Measurements from ENCODE around the gene ACOX3.

DNA sequence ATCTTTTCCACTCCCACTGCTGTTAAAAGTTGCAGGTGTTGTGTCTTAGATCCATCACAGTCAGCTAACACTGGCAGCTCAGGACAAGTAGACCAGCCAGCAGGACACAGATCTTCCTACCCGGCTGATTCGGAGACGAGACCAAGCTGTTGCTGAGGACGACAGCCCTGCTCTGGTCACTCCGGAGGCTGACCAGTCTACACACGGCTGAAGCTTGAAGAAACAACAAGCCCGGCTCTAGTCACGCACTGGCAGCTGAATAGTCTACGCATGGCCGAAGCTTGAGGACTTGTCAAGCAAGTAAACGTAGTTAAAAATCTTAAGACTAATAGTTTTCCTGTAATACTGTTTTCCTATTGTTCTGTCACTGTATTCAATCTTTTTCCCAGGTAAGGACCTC is 1.8 kb downstream of the ACOX3 start:
- TF ChIP-seq, protein P1, sequence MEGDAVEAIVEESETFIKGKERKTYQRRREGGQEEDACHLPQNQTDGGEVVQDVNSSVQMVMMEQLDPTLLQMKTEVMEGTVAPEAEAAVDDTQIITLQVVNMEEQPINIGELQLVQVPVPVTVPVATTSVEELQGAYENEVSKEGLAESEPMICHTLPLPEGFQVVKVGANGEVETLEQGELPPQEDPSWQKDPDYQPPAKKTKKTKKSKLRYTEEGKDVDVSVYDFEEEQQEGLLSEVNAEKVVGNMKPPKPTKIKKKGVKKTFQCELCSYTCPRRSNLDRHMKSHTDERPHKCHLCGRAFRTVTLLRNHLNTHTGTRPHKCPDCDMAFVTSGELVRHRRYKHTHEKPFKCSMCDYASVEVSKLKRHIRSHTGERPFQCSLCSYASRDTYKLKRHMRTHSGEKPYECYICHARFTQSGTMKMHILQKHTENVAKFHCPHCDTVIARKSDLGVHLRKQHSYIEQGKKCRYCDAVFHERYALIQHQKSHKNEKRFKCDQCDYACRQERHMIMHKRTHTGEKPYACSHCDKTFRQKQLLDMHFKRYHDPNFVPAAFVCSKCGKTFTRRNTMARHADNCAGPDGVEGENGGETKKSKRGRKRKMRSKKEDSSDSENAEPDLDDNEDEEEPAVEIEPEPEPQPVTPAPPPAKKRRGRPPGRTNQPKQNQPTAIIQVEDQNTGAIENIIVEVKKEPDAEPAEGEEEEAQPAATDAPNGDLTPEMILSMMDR (IDR thresholded peaks at IDR 0.05), result no peak
- TF ChIP-seq EP300 (IDR thresholded peaks at IDR 0.05), result no peak
